H1 (cell line): ENCODE data around the gene ACOT12. TPM values are rescaled to one million over a fixed set of nuclear protein-coding genes. Genes with fewer than 3 reads are reported as not detected.

Experiments used
- CTCF ChIA-PET: fragments of 300-600 bp; sonication (Branson Sonifier 250); formaldehyde crosslinking; loops from one replicate; lab custom pipeline; 2021; ENCODE audit not compliant: partially characterized antibody; lab: Charles Lee
- POLR2A ChIA-PET: fragments of 300-600 bp; sonication (Branson Sonifier 250); formaldehyde crosslinking; loops from one replicate; lab custom pipeline; 2021; ENCODE audit warnings: inconsistent platforms; ENCODE audit not compliant: partially characterized antibody; lab: Charles Lee
- DNase-seq, 2 experiments: peaks; one replicate each; pipeline versions ENCODE4 v3.0.0 to v3.0.0-alpha.2; 2010 to 2022; ENCODE audit warnings: low spot score in 2 of 2, low read depth in 1 of 2, mixed read lengths in 1 of 2
- FAIRE-seq: peaks from 2 replicates; lab custom pipeline; 2011; peaks lifted over from hg19 to GRCh38; lab: Jason Lieb, UNC
- H2AFZ ChIP-seq: 2 replicates; pipeline ENCODE4 v1.8.1; 2012; ENCODE audit warnings: low read length, inconsistent platforms
- H2AK5ac ChIP-seq: 2 replicates; pipeline ENCODE4 v1.6.1; 2013; ENCODE audit warnings: low read depth, low read length
- H2BK120ac ChIP-seq: replicated peaks from 2 replicates; pipeline ENCODE3; 2013; ENCODE audit warnings: low read depth, low read length, inconsistent platforms
- H2BK12ac ChIP-seq: 2 replicates; pipeline ENCODE4 v1.6.1; 2013; ENCODE audit warnings: low read depth, low read length
- H2BK15ac ChIP-seq: 2 replicates; pipeline ENCODE4 v1.6.1; 2013; ENCODE audit warnings: low read length
- H2BK20ac ChIP-seq: 2 replicates; pipeline ENCODE4 v1.6.1; 2013; ENCODE audit warnings: low read length
- H2BK5ac ChIP-seq: 2 replicates; pipeline ENCODE4 v1.6.1; 2013; ENCODE audit warnings: low read depth, low read length
- H3K14ac ChIP-seq: 2 replicates; pipeline ENCODE4 v1.6.1; 2013; ENCODE audit warnings: inconsistent platforms; ENCODE audit not compliant: insufficient read length
- H3K18ac ChIP-seq: 2 replicates; pipeline ENCODE4 v1.6.1; 2013; ENCODE audit warnings: low read length; ENCODE audit errors: extremely low read depth
- H3K23ac ChIP-seq: 2 replicates; pipeline ENCODE4 v1.6.1; 2013; ENCODE audit warnings: inconsistent platforms; ENCODE audit not compliant: insufficient read length
- H3K23me2 ChIP-seq: 2 replicates; pipeline ENCODE4 v1.6.1; 2013; ENCODE audit warnings: low read depth, low read length
- H3K27ac ChIP-seq: 2 replicates; pipeline ENCODE4 v1.6.1; 2011; ENCODE audit warnings: low read depth, low read length, inconsistent platforms
- H3K27me3 ChIP-seq, 4 experiments: replicated peaks in 1 of 4; 1 replicate in 1 of 4; 2 replicates in 3 of 4; pipeline versions ENCODE4 v1.6.1 to v1.8.1; 2011 to 2013; ENCODE audit warnings: low read length in 3 of 4, mild to moderate bottlenecking in 3 of 4, inconsistent platforms in 2 of 4, mixed read lengths in 2 of 4, moderate library complexity in 1 of 4; ENCODE audit not compliant: control insufficient read depth in 3 of 4, insufficient read depth in 3 of 4; ENCODE audit errors: extremely low read depth in 1 of 4
- H3K36me3 ChIP-seq, 4 experiments: 2 replicates each; pipeline versions ENCODE4 v1.6.1 to v1.8.1; 2011 to 2013; ENCODE audit warnings: mild to moderate bottlenecking in 4 of 4, low read length in 3 of 4, moderate library complexity in 2 of 4, control low read depth in 1 of 4, inconsistent platforms in 1 of 4; ENCODE audit not compliant: insufficient read depth in 4 of 4, control insufficient read depth in 2 of 4
- H3K4ac ChIP-seq: replicated peaks from 2 replicates; pipeline ENCODE3; 2013; ENCODE audit warnings: low read length, low read depth, mixed read lengths, inconsistent platforms; ENCODE audit not compliant: insufficient read length
- H3K4me1 ChIP-seq, 4 experiments: replicated peaks in 1 of 4; 1 replicate in 1 of 4; 2 replicates in 3 of 4; pipeline versions ENCODE4 v1.6.1 to v1.8.1; 2011 to 2013; ENCODE audit warnings: low read length in 3 of 4, inconsistent platforms in 2 of 4, mixed read lengths in 1 of 4; ENCODE audit not compliant: insufficient read depth in 4 of 4, control insufficient read depth in 3 of 4
- H3K4me2 ChIP-seq, 2 experiments: 2 replicates each; pipeline versions ENCODE4 v1.6.1 to v1.8.1; 2011 to 2013; ENCODE audit warnings: low read depth in 2 of 2, low read length in 2 of 2, control low read depth in 1 of 2, inconsistent platforms in 1 of 2, mild to moderate bottlenecking in 1 of 2; ENCODE audit not compliant: insufficient read depth in 1 of 2
- H3K4me3 ChIP-seq, 4 experiments: fragments of 200-600, 300-600 bp in 1 of 4; sonication (generic), shearing (Covaris generic), sonication (Bioruptor Twin) in 1 of 4; 2 replicates each; pipeline versions ENCODE4 v1.5.1 to v1.8.1; 2011 to 2016; ENCODE audit warnings: low read length in 4 of 4, low read depth in 3 of 4, control low read depth in 2 of 4, inconsistent platforms in 2 of 4, mild to moderate bottlenecking in 2 of 4, mixed read lengths in 1 of 4, moderate library complexity in 1 of 4; ENCODE audit not compliant: insufficient read depth in 2 of 4; ENCODE audit errors: extremely low read depth in 1 of 4
- H3K56ac ChIP-seq: replicated peaks from 2 replicates; pipeline ENCODE3; 2013; ENCODE audit warnings: low read depth, mild to moderate bottlenecking, mixed read lengths, low read length, inconsistent platforms; ENCODE audit not compliant: insufficient read length
- H3K79me1 ChIP-seq: 2 replicates; pipeline ENCODE4 v1.6.1; 2013; ENCODE audit warnings: low read depth, low read length, control low read depth
- H3K79me2 ChIP-seq, 2 experiments: 2 replicates each; pipeline versions ENCODE4 v1.6.1 to v1.8.1; 2012 to 2013; ENCODE audit warnings: low read length in 2 of 2, mild to moderate bottlenecking in 2 of 2, inconsistent platforms in 1 of 2; ENCODE audit not compliant: insufficient read depth in 2 of 2, control insufficient read depth in 1 of 2
- H3K9ac ChIP-seq, 4 experiments: replicated peaks in 1 of 4; 1 replicate in 1 of 4; 2 replicates in 3 of 4; pipeline versions ENCODE4 v1.6.1 to v1.8.1; 2011 to 2013; ENCODE audit warnings: low read depth in 3 of 4, low read length in 3 of 4, control low read depth in 2 of 4, mild to moderate bottlenecking in 2 of 4, moderate library complexity in 2 of 4, inconsistent platforms in 1 of 4; ENCODE audit errors: extremely low read depth in 1 of 4
- H3K9me3 ChIP-seq, 2 experiments: 2 replicates each; pipeline versions ENCODE4 v1.6.1 to v1.8.1; 2012 to 2013; ENCODE audit warnings: mild to moderate bottlenecking in 2 of 2, moderate library complexity in 2 of 2, control low read depth in 1 of 2, inconsistent platforms in 1 of 2, low read depth in 1 of 2, low read length in 1 of 2, mixed read lengths in 1 of 2; ENCODE audit not compliant: insufficient read depth in 2 of 2
- H4K20me1 ChIP-seq, 2 experiments: replicated peaks in 1 of 2; 2 replicates each; pipeline versions ENCODE3 to v1.8.1; 2011 to 2013; ENCODE audit warnings: inconsistent platforms in 2 of 2, low read length in 2 of 2, mild to moderate bottlenecking in 1 of 2; ENCODE audit not compliant: insufficient read depth in 2 of 2, control insufficient read depth in 1 of 2
- H4K5ac ChIP-seq: 2 replicates; pipeline ENCODE4 v1.6.1; 2013; ENCODE audit warnings: low read length, low read depth, mixed read lengths, inconsistent platforms; ENCODE audit not compliant: insufficient read length
- H4K8ac ChIP-seq: 2 replicates; pipeline ENCODE4 v1.8.0; 2013; ENCODE audit warnings: mild to moderate bottlenecking, moderate library complexity, low read length, inconsistent platforms; ENCODE audit not compliant: insufficient read depth; ENCODE audit errors: extremely low read depth
- H4K91ac ChIP-seq: replicated peaks from 2 replicates; pipeline ENCODE3; 2013; ENCODE audit warnings: low read length, mixed read lengths, inconsistent platforms; ENCODE audit not compliant: insufficient read length
- ASH2L ChIP-seq: fragments of 200-600, 300-600 bp; sonication (generic); IDR thresholded peaks from one replicate; pipeline ENCODE4 v1.7.1; 2017; ENCODE audit warnings: low read length
- ATF3 ChIP-seq: IDR thresholded peaks from 2 replicates; pipeline ENCODE4 v1.6.1; 2011; ENCODE audit warnings: low read depth, mild to moderate bottlenecking, low read length; ENCODE audit not compliant: insufficient read depth
- BACH1 ChIP-seq: IDR thresholded peaks from 2 replicates; pipeline ENCODE4 v1.6.1; 2012; ENCODE audit warnings: low read length, improper control_type of control experiment
- CHD2 ChIP-seq: IDR thresholded peaks from 2 replicates; pipeline ENCODE4 v1.6.1; 2012; ENCODE audit warnings: low read length, improper control_type of control experiment
- CREB1 ChIP-seq: IDR thresholded peaks from 2 replicates; pipeline ENCODE4 v1.6.1; 2012; ENCODE audit warnings: inconsistent platforms
- CTBP2 ChIP-seq: IDR thresholded peaks from 2 replicates; pipeline ENCODE4 v1.7.0; 2011; ENCODE audit warnings: borderline replicate concordance, mild to moderate bottlenecking, moderate library complexity, mixed read lengths, low read length; ENCODE audit not compliant: insufficient read depth, insufficient read length
- FOSL1 ChIP-seq: IDR thresholded peaks from 2 replicates; pipeline ENCODE4 v1.6.1; 2011; ENCODE audit warnings: mild to moderate bottlenecking, low read depth, low read length, moderate library complexity; ENCODE audit not compliant: insufficient read depth
- GTF2F1 ChIP-seq: IDR thresholded peaks from 2 replicates; pipeline ENCODE4 v1.6.1; 2012; ENCODE audit warnings: low read depth, low read length, improper control_type of control experiment, borderline replicate concordance
- PHF8 ChIP-seq: fragments of 200-600 bp; sonication (generic); conservative IDR thresholded peaks from 2 replicates; pipeline ENCODE4 v1.7.1; 2012; ENCODE audit warnings: low read depth, mild to moderate bottlenecking, inconsistent platforms, low read length, moderate library complexity
- POU5F1 ChIP-seq: IDR thresholded peaks from 2 replicates; pipeline ENCODE4 v1.6.1; 2011; ENCODE audit warnings: low read depth, mild to moderate bottlenecking, low read length, moderate library complexity
- SAP30 ChIP-seq: fragments of 300-600 bp; sonication (generic); IDR thresholded peaks from 2 replicates; pipeline ENCODE4 v1.7.1; 2012; ENCODE audit warnings: low read length, moderate library complexity, mild to moderate bottlenecking, inconsistent platforms; ENCODE audit not compliant: insufficient read depth, insufficient replicate concordance
- SIRT6 ChIP-seq: IDR thresholded peaks from one replicate; pipeline ENCODE4 v1.7.1; 2012; ENCODE audit warnings: low read length, inconsistent platforms
- SP2 ChIP-seq: IDR thresholded peaks from 2 replicates; pipeline ENCODE4 v1.6.1; 2012; ENCODE audit warnings: mild to moderate bottlenecking, low read length, inconsistent platforms
- TBP ChIP-seq: IDR thresholded peaks from 2 replicates; pipeline ENCODE4 v1.6.1; 2011; ENCODE audit warnings: low read depth, low read length, improper control_type of control experiment
- TCF12 ChIP-seq: IDR thresholded peaks from 2 replicates; pipeline ENCODE4 v1.6.1; 2011; ENCODE audit warnings: low read depth, mild to moderate bottlenecking, low read length
- WGBS, 2 experiments: shearing (Covaris generic) in 1 of 2; methylation state at CpG; one replicate each; pipeline versions ENCODE4 v1.1.6 to v1.1.7; 2013 to 2015; ENCODE audit warnings: low lambda C conversion rate in 2 of 2, mixed read lengths in 2 of 2, inconsistent platforms in 1 of 2, low coverage in 1 of 2, missing lambda C conversion rate in 1 of 2; ENCODE audit not compliant: insufficient replicate concordance in 2 of 2, insufficient coverage in 1 of 2, insufficient read length in 1 of 2; ENCODE audit errors: extremely low coverage in 1 of 2, missing lambda C conversion rate in 1 of 2; 5-methylcytosine and 5-hydroxymethylcytosine counted together
- polyA plus RNA-seq, 7 experiments: library from polyadenylated mRNA; depleted of rRNA in 3 of 7; stranded (reverse) in 5 of 7; unstranded in 2 of 7; fragments of >200 nt in 5 of 7; fragments of 200-250 nt in 2 of 7; gene quantifications; 1 replicate in 5 of 7; 2 replicates in 1 of 7; 4 replicates in 1 of 7; pipeline versions ENCODE4 v1.2.1 to v1.2.3, GENCODE V29; 2011 to 2013; ENCODE audit warnings: missing spikeins in 2 of 7, mixed read lengths in 2 of 7
- total RNA-seq: library from RNA; stranded (reverse); fragmentation: NEBNext Ultra II Directional; extraction: Animal tissue kit (Norgen Biotek cat#: 25700); gene quantifications from 2 replicates; pipeline ENCODE4 v1.2.1, GENCODE V29; 2021

Gene ACOT12
- total and polyA plus RNA-seq, 2 of the 8 experiments (the other 6 are each of a cell fraction or from before 2014, with no cell fraction given), result 0.29 TPM; not detected in 1

- no peak overlapping the region for H2BK120ac ChIP-seq
- no peaks in the 10 kb centered on the region for H3K79me2 ChIP-seq
- no peak for FAIRE-seq
- no peaks in the 10 kb centered on the region for H4K20me1 ChIP-seq
- H2BK12ac ChIP-seq, result no peak overlapping the region
- no peaks in the 10 kb centered on the region for H3K23me2 ChIP-seq
- no peak overlapping the region for H4K8ac ChIP-seq
- H3K4me2 ChIP-seq, result no peak overlapping the region
- no peak overlapping the region for H3K9ac ChIP-seq
- H3K18ac ChIP-seq, result no peak overlapping the region
- no peak overlapping the region for H4K91ac ChIP-seq
- no peak overlapping the region for H2AFZ ChIP-seq
- no peak overlapping the region for H3K4ac ChIP-seq
- H4K5ac ChIP-seq, result no peak overlapping the region
- H3K4me1 ChIP-seq, result no peaks in the 10 kb centered on the region
- ChIA-PET POLR2A (no interaction called here), CTCF (interaction anchor here (0.6 kb wide), 1 partner anchor 707 kb away, joined by 4 read pairs; no protein-coding TSS in a partner anchor)
- H3K23ac ChIP-seq, result no peak overlapping the region
- H3K9me3 ChIP-seq, result no peaks in the 10 kb centered on the region
- no peaks in the 10 kb centered on the region for H3K79me1 ChIP-seq
- H2BK5ac ChIP-seq, result no peak overlapping the region
- H3K4me3 ChIP-seq, result no peak overlapping the region
- no peak overlapping the region for H2AK5ac ChIP-seq
- WGBS, 2 experiments, result 96% methylated on average over 4 of the region's 4 CpGs; no CpG with 5 or more reads in 1 of the 2 experiments
- no peak for DNase-seq
- no peak overlapping the region for H2BK15ac ChIP-seq
- no peaks in the 10 kb centered on the region for H3K36me3 ChIP-seq
- H3K56ac ChIP-seq, result no peak overlapping the region
- H3K27me3 ChIP-seq, result no peaks in the 10 kb centered on the region
- H3K14ac ChIP-seq, result no peak overlapping the region
- no peak overlapping the region for H2BK20ac ChIP-seq
- H3K27ac ChIP-seq, result no peak overlapping the region
- TF ChIP-seq TBP (no peak), SIRT6 (no peak), GTF2F1 (no peak), CREB1 (no peak), FOSL1 (no peak), SAP30 (no peak), SP2 (no peak), ATF3 (no peak), CHD2 (no peak), BACH1 (no peak), TCF12 (no peak), POU5F1 (no peak), PHF8 (no peak), ASH2L (no peak), CTBP2 (no peak)
These were observed 23.1 kb upstream of the ACOT12 start for GRCh38 chr5:81417052-81417451.
